HG03064 (cell line): ENCODE measurements around the gene SCRN1.
"Not testable (repeated sequence)": the region's sequence is repeated elsewhere in the genome, so short reads cannot be mapped to it uniquely, and the experiment has no call there.

Source experiments
- ATAC-seq: cut with Tn5 transposase; IDR thresholded peaks from one replicate; pipeline ENCODE4 v1.9.1; 2021; ENCODE audit warnings: low read depth; ENCODE audit not compliant: unreplicated experiment

SCRN1 gene

DNA sequence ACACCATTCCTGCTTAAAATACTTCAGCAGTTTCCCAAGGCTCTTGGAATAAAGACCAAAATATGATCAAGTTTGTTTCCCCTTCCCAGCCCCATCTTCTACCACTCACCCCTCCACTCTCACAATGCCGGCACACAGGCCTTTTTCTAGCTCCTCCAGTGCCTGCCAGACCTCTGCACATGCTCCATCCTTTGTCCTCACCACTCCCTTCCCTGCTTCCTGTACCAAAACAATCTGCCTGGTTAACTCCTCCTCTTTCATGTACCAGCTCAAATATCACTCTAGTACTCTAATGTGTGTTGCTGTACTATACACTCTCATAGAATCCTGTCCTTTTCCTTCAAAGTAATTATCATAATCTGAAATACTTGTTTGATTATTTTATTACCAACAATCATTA lies 19.4 kb downstream of the SCRN1 start:
- ATAC-seq = no peak

GRCh38 chr7:29969738-29970137 lies 19.9 kb downstream of the SCRN1 start:
- ATAC-seq = no peak

- ATAC-seq = no peak
Measured at GRCh38 chr7:29968683-29969395, 20.8 kb downstream of the SCRN1 start.

GRCh38 chr7:29965030-29965429 lies 24.6 kb downstream of the SCRN1 start:
- no peak for ATAC-seq

- ATAC-seq = no peak
Measured at GRCh38 chr7:29962035-29962434, 27.6 kb downstream of the SCRN1 start.

GRCh38 chr7:29961611-29962010 lies 28.0 kb downstream of the SCRN1 start:
- ATAC-seq = not testable (repeated sequence)

GRCh38 chr7:29958667-29959358 lies 30.8 kb downstream of the SCRN1 start:
- no peak for ATAC-seq

- no peak for ATAC-seq
Measured at GRCh38 chr7:29957521-29958310, 31.9 kb downstream of the SCRN1 start.

DNA sequence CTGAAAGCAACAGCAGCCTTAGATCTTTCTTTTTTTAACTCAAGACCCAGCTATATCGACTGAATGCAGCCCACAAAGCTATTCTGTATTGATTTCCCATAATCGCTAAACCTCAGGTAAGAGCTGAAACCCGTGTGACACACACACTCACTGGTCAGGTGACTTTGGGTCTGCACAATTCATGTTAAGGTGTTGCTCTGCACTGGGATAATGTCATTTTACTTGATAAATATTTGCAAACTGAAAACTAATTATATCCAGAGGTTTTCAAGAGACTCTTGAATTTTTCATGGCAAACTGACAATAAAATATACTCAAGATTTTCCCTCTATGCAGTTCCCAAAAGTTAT lies 33.1 kb downstream of the SCRN1 start:
- ATAC-seq = no peak

DNA sequence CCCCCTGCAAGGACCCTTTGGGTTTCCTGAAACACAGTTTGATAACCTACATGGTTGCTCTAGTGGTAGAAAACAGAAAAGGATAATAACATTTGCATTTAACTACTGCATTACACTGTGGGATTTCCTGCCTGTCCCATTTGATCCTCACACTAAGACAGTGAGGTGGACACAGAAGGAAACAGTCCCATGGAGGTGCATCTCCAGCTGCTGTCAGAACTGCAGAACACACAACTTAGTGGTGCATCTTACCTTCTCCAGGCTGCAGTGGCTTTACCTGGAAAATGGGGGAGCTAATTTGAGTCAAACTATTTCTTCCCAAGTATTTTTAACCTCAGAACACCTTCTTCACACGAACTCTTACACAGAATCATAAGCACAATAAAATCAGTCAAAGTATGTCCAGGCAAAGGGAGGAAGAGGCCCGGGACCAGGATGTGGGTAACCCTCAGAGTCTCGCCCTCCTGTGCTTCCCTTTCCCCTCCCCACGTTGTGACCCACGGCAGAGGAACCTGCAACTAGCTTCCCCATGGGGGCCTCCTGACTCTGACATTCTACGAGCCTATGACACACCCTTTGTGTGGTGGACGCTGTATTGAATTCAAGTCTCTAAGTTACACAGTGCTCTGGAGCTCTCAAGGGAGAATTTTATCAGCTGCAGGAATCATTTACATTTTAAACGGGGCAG lies 33.7 kb downstream of the SCRN1 start:
- peak; percentile 78 for ATAC-seq

- ATAC-seq = no peak
Measured at GRCh38 chr7:29955075-29955792, 34.4 kb downstream of the SCRN1 start.

DNA sequence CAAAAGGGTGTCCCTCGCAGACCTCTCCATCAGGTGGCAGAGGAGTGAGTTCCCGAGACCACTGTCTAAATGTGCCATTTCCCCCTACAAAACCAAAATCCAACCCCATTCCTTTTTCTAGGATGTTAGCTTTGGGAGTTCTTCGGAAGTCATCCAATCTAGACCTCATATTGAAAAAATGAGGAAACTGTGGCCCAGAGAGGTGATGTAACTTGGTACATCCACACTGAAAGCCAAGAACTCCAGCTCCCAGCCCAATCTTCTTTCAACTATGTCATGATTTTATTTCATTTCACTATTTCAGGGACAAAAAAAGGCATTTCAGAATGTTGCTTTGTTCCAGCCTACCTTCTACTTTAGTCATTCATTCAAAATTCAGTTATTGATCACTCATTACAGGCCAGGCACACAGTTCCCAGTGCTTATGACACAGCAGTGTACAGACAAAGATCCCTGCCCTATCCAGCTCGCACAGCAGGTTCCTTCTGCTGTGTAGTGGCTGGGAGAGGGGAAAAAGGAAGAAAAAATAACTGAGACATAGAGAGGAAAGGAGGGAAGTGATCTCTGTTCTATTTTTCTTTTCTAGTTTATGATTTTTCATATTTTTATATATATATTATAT lies 35.8 kb downstream of the SCRN1 start:
- ATAC-seq = no peak

- no peak for ATAC-seq
Measured at GRCh38 chr7:29951206-29951605, 38.4 kb downstream of the SCRN1 start.

DNA sequence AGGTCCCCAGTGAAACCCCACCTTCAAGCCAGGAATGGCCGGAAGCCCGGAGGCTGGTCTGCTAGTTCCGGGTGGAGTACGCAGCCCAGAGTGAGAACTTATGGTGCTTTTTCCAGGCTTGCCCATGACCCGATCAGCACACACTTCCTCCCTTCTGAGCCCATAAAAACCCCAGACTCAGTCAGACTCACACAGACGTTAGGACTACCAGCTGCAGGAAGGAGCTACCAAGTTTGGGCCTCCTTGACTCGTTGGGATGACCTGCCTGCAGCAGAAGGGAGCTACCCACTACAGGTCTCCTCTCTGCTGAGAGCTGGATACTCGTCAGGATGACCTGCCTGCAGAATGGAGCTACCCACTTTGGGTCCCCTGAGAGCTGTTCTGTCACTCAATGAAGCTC lies 39.1 kb downstream of the SCRN1 start:
- no peak for ATAC-seq

DNA sequence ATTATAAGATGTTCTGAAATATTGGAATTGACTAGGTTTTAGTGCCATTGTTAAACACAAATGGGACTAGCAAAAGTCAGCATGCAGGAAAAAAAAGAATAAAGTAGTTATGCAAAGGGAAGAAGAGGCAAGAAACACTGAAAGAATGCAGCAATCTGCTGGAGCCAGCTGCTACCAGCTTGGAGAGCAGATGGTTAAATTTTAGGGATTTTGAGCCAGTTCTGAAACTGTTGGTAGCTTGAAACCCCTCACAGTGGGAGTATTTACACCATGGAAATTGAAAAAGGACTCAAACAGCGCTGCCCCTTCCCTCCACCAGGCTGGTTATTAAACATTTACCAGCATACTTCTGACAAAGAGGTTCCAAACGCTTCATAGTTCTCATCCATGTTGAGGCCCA lies 41.0 kb downstream of the SCRN1 start:
- ATAC-seq = no peak

GRCh38 chr7:29946428-29947186 lies 43.0 kb downstream of the SCRN1 start:
- ATAC-seq = no peak

GRCh38 chr7:29945259-29945809 lies 44.3 kb downstream of the SCRN1 start:
- no peak for ATAC-seq

GRCh38 chr7:29940199-29940598 lies 49.4 kb downstream of the SCRN1 start:
- no peak for ATAC-seq

DNA sequence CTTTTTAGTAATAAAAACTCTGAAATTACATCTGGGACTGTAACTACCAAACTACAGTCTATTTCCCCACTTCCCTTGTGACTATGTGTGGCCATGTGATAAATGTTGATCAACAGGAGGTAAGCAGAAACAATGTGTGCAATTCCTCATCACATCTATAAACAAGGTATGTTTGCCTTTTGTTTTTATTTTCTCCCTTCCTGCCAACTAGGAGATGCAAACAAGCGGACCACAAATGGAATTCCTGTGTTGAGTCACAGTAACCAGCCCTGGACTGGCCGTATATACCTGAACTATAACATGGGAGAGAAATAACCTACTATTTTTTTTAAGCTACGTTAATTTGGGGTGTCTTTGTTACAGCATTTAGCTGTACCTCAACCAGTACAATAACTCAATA lies 52.5 kb downstream of the SCRN1 start:
- ATAC-seq = no peak
